HTERT RPE-1 (cell line): ENCODE measurements around the gene HS6ST3.

ENCODE experiments used
- in situ Hi-C: fragments of 300-500 bp; cut with MboI; formaldehyde crosslinking; loops from 4 replicates; pipeline ENCODE4 v1.14.3; 2020; ENCODE audit warnings: low sequenced_read_pairs

The HS6ST3 gene

GRCh38 chr13:96860882-96861281 lies 771.0 kb downstream of the HS6ST3 start:
- in situ Hi-C loops, result no loop called here

GRCh38 chr13:96862093-96862492 lies 772.2 kb downstream of the HS6ST3 start:
- in situ Hi-C loops, result no loop called here

- in situ Hi-C loops, result no loop called here
Measured at GRCh38 chr13:96862999-96863398, 773.1 kb downstream of the HS6ST3 start.

GRCh38 chr13:96871469-96871868 lies 781.6 kb downstream of the HS6ST3 start:
- in situ Hi-C loops, result no loop called here

- in situ Hi-C loops, result no loop called here
Measured at GRCh38 chr13:96880419-96880818, 790.5 kb downstream of the HS6ST3 start.
